DMS153 treated with DMSO at 0.1 percent for 48 hours (cell line): ENCODE results near the gene DPF3.
"Not testable (repeated sequence)": the region's sequence is repeated elsewhere in the genome, so short reads cannot be mapped to it uniquely, and the experiment has no call there.

Experiments used
- DNase-seq: peaks from one replicate; lab custom pipeline; 2025; ENCODE audit not compliant: unreplicated experiment; lab: John Stamatoyannopoulos, UW

The DPF3 gene

DNA sequence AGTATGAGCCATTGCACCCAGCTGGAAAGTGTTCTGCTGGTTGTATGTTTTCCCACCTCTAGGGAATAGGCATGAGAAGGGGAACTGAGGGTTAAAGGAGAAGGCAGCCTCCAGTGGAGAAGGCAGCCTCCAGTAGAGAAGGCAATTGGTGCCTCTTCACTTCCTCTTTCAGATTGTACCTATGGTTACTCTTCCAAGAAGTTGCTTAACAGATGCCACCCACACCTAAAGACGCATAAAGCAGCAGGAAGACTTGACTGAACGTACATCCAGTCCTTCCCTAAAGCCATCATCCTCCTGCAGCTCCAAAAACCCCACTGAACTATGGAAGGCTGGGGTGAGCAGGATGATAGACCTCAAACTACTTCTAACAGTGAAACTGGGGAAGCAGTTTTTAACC lies 13.1 kb downstream of the DPF3 start:
- no peak for DNase-seq

DNA sequence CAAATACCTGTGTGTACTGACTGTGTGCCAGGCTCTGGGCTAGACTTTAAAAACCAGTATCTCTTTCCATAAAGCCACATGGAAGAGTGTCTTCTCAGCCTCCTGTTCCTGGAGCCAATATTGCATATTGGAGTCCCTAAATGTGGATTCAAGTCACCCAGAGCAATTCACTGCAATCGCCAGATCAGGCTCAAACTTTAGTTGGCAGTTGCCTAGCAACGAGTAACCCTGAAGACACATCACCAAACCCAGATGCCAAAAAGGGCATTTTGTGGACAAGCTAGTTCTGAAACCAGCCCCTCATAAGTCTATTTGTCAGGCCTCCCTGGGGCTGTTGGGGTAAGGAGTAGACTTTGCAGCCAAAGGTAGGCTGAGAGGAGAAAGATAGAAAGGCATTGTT lies 13.7 kb downstream of the DPF3 start:
- DNase-seq = no peak

DNA sequence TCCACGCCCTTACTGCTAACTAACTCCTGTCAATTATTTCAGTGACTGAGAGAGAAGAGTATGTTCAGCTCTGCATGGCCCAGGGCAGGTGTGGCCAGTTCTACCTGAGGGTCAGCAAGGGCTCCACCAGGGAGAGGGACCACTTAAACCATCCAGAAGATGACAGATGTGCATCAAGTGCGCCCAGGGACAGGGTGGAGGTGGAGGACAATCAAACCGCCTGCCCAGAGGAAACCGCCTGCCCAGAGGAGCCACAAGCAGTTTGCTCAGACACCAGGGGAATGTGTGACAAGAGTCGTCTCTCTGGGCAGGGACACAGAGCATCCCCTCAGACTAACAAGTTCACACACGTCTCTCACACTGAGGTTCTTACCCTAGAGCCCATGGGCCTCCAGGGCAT lies 14.5 kb downstream of the DPF3 start:
- no peak for DNase-seq

DNA sequence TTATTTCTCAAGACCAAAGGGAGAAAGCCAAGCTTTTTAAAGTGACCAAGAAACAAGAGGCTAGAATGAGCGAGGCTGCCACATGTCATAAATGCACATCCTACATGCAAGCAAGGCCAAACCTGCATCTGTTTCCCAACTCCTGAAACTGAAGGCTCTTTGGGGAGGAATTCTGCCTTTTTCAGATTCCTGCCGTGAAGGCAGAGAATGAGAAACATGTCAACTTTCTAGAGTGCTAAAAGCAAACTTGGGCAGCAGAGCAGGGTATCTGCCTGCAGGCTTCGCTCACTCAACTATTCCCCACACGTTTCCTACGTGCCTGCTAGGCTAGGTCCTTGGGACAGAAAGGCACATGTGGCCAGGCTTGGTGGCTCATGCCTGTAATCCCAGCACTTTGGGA lies 15.2 kb downstream of the DPF3 start:
- DNase-seq = no peak

DNA sequence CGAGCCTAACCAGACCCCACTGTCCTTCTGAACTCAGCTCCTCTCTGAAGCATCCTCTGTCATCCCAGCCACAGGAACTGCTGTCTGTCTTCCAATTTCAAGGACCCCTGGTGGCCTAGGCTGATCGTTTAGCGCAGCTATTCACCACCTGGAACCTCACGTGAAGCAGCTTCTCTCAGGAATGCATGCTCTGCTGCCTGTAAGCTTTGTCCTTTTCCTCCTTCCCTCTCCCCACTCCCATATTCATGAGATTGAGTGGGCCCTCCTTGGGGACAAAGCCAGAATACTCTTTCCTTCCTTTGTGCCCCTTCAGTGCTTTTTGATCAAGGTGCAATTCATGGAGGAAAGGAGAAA lies 17.2 kb downstream of the DPF3 start:
- no peak for DNase-seq

DNA sequence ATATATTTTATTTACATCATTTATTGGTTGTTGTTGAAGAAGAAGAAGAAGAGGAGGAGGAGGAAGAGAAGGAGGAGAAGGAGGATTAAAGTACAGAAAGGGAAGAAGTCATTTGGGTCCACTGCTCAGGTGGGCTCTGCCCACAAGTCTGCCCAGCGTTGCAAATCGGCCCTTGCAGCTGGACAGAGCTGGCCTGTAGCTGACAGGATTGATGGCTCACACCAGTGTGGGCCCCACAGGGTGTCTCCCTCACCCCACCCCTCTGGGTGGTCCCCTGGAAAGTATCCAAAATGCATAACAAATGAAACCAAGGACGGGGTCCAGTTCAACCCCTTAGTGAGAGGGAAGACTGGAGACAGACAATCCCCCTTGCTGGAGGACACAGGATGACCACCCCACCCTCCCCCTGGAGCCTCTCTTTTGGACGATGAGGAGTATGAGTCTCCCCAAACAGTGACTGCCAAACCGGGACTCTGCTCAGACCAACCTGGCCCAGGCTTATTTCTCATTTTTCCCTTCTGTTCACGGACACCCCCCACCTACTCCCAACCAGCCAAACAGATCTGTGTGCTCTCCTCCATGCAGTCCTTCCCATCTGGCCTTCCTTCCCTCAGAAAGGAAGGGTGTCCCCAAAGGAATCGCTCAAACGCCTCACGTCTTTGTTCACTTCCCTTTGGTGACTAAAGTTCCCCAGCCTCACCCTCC lies 17.7 kb downstream of the DPF3 start:
- DNase-seq = no peak

DNA sequence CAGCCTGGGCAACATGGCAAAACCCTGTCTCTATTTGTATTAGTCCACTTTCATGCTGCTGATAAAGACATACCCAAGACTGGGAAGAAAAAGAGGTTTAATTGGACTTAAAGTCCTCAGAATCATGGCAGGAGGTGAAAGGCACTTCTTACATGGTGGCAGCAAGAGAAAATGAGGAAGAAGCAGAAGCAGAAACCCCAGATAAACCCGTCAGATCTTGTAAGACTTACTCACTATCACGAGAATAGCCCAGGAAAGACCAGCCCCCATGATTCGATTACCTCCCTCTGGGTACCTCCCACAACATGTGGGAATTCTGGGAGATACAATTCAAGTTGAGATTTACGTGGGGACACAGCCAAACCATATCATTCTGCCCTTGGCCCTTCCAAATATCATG lies 23.0 kb downstream of the DPF3 start:
- DNase-seq = not testable (repeated sequence)

DNA sequence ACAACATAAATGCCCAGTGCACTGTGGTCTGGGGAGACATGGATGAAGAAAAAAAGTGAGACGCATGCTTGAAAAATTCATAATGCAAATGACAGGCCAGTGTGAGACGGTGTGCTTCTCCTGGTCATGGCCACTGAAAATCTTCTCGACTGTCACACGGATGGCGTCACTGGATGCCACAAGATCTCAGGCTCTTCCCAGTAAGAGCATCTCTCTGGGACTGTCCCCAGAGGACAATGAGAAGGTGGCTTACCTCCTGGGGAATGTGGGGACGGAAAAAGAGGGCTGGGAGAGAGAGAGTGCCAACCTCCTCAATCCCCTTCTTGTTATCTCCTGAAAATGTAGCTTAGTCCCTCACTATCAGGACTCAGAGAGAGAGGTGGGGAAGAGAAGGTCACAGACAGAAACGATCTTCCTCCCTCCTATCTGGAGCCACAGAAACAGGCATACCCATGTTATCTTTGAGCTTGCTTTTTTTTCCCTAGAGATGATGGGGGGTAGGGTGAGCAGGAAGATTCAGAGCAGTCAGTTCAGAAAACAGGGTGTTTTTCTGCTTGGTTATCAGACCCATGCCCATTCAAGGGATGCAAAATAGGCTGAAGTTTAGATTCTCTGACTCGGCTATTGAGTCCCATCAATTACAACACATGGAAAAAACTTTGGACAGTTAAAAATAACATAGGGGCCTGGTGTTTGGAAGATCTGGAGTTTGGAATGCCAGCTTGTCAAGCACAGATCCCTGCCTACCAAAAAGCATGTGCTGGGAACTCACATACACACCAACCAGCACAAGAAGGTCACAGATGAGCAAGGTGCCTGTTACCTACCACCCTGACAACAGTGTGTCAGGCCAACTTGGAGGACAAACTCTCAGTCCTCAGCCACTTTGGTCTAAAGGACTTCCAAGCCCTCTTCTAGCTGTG lies 24.2 kb downstream of the DPF3 start:
- DNase-seq = no peak

DNA sequence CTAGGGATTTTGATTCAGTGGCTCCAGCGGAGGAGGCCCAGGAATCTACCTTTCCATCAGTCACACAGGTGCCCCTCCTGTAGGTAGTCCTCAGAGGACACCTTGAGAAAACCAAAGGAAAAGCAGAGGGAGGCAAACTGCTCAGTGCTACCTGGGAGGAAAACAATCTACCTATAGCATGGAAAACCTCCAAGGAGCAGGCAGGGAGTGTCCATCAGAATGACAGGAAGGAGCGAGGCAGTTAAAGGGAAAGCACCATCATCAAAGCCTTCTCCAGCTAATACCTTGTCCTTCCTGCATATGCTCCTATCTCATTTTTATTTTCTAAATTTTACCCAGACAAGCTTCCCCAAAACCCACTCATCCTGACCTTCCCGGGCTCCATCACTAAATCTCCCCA lies 25.4 kb downstream of the DPF3 start:
- DNase-seq = no peak

DNA sequence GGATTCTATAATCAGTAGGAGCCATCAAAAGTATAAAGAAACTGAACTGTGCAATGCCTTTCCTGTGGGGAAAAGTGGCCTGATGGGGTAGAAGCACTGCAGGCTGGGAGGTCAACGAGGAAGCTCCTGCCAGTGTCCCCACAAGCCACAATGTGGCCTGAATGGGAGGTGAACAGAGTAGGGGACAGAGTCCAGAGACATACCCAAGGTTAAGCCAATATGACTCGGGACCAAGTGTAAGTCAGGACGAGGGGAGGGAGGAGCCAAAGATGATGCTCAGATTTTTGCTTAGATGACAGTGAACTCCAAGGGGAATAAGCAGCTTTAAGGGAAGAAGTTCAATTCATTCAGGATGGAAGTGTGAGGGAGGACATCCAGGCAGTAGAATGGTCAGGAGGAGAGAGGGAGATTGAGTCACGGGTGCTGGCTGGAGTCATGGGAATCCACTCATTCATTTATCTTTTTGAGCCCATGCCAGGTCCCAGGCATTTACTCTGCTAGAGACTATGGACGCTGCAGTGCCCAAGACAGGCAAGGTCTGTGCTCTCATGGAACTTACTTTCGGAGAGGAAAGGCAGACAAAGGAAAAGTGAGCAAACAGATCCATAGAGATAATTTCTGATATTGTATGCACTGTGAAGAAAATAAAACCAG lies 29.1 kb downstream of the DPF3 start:
- no peak for DNase-seq

DNA sequence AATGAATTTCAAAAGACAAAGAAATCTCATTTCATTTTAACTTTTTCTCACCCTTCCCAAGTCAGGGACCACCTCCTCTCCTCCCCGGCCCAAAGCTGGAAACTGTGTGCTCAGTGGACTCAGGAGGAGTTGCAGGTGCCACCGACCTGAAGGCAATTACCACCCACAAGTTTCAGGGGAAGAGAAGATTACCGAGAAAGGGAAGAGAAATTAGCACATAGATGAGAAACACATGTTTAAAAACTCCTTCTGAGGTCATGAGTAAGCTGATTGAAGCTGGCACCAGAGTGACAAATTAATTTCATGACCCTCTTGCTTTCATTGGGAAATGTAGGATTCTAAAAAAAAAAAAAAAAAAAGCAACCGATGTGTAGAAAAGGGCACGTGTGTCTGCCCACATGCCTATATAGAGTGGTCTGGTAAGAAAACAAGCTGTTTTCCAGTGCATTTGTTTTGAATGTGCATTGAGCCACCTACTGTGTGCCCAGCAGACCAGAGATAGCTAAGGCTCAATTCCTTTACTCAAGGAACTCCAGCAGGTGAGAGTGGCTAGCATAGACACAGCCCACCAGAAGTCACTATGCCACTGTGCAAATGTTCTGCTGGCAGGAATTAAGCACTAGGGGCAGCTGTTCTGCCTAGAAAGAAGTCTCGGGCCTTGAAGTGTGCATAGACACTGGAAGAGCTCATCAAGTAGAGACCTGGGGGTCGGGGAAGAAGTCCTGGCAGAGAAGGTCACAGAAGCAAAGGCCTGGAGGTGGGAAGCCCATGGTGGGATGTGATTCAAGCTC lies 30.5 kb downstream of the DPF3 start:
- no peak for DNase-seq

DNA sequence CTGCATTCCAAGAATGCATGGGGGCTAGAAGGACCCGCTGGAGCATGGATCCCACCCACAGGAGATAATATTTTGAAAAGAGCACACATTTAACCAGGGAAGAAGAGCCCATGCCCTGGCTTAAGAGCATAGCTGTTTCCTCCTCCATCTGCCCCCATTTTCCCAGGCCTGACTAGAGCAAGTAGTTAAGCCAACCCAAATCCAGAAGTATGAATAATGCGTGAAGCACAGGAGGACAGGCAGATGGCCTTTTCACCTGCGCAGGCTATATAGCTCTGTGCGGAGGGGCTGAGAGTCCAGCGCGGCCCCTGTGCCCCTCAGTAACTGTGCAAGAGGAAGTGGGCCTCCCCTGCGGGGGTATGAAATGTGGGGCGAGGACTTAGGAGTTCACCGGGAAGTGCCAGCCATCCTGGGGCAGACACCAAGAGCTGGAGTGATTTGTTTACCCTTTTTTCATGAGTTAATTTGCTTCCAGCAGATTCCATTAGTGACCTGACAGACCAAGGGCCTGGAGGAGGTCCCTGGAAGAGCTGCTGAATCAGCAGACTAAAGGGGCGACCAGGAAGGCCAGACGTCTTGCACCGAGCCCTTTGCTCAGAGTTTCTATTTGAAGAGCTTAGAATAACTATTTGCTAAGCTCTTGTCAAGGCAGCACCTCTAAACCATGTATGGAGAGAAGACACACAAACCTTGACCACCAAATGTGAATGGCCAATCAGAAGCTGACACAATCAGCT lies 37.2 kb downstream of the DPF3 start:
- DNase-seq = no peak

DNA sequence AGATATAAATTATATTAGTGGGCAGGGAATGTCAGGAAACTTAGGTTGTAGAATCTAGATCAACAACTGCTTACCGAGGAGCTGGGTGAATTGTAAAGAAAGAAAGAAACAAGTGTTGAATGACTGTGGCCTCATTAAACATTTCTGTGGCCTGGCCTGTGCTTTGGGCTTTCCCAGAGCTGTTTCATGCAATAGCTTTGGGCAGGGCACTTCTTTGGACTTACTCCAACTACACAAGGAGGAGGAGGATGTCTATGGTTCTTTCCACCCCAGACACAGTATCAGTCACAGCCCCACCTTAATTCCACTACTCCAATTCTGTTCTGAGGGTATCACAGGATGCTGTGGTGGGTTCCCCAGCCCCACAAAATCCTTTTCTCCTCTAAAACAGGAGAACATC lies 38.0 kb downstream of the DPF3 start:
- DNase-seq = no peak

DNA sequence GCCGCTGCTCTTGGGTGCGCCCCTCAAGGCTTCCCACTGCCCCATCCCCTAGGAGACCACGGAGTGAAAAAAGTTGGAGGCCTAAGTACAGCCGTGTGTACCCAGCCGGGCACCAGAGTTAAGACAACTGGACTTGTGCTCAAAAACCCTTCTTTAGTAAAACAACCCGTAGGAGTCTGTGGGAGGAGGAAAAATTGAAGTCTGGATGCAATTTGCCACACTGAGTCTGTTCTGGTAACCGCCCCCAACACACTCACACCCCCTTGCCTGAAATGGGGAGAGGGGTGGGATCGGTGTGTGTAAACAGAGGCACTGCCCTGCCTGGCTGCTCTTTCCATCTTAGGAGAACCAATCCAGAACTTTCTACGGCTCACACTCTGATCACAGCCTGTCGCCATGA lies 41.7 kb downstream of the DPF3 start:
- no peak for DNase-seq

DNA sequence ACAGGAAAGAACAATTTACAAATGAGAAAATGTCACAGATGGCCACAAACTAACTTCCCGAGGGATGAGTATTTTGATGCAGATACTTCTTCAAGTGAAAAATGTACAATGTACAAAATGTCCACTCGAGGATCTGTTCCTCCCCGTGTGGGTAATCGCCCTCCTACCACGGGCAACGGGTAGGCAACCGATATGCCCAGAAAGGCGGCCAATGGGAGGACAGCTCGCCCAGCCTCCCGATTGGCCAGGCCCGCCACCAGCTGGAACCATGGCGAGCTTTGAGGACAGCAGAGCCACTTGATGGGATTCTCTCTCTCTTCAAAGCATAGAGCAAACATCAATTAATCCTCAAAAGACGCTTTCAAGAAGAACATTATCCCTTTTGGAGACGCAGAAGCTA lies 42.3 kb downstream of the DPF3 start:
- DNase-seq = no peak

DNA sequence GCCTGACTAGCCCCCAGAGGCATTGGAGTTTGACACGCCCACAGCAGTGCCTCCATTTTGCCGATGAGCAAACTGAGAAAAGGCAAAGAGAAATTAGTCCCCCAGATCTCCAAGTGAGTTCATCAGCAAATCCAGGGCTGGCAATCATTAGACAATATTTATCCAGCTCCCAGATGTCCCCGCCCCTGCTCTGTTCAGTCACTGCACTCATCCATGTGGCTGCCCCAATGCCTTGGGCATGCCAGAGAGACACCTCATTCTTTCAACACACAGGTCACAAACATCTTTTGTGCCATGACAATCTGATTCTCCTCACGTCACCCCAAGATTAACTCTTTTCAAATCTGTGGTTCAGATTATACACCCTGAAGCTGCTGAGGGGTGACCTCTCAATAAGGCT lies 43.5 kb downstream of the DPF3 start:
- DNase-seq = no peak

DNA sequence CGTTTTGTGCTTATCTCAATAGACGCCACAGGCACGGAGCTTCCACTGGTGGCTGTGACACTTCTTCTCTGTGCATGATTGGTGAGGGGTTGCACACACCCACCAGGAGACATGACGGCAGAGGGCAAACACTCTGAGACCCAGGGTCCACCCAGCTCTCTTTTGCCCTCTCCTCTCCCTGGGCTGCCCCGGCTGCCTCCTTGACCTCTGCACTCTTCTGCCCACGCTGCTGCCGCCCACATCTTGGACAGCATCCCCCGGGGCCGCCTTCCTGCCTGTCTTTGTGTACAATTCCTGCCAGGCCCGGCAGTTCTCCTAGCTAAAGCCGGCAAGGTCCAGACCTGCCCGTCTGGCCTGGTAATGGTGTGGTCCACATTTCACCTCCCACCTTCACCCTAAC lies 44.7 kb downstream of the DPF3 start:
- no peak for DNase-seq

DNA sequence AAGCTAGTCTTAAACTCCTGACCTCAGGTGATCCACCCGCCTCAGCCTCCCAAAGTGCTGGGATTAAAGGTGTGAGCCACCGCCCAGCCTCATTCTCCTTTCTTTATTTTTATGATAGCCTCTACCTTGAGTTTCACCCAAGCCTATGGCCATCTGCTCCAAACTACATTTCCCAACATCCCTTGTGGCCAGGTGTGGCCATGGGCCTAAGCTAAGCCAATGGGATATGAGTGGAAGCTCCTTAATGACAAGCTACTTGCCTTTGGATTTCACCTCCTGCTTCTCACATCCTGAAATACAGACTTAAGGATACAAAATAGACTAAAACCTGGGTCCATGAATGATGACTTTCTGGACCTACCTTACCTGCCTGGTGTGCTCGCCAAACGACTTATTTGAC lies 46.2 kb downstream of the DPF3 start:
- no peak for DNase-seq

DNA sequence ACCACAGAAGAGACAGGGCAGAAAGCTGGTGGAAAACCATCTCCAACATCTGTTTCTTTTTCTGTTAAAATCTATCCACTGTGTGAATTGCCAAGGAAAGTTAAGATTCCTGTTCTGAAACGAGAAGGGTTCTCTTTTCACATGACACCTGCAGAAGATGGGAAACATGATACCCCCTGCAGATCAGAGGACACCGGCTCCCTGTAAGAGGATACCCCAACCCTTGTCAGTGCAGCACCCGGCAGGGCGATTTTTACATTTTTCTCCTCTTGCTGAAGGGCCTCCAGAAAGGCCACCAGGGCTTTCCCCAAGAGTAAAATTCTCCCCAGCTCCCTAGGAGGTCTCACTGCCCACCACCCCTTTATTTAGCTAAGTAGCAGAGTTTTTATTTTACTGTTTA lies 48.2 kb downstream of the DPF3 start:
- no peak for DNase-seq

DNA sequence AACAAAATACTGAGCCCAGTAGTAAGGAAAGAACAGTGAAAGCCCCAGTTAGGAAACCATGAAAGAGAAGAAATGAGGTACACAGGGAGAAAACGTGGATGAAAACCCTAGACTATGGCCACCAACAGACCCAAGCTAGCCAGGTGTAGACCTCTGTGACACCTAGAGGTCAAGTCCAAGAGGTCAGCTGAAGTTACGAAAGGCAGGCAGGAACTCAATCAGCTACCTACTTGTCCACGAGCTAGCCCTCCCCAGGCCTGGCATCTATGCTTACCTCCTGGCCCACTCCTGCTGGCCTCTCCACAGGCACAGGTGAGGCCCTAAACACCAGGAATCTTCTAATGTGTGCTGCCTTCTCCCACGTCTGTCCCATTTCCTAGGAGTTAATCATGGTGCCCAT lies 48.7 kb downstream of the DPF3 start:
- no peak for DNase-seq

DNA sequence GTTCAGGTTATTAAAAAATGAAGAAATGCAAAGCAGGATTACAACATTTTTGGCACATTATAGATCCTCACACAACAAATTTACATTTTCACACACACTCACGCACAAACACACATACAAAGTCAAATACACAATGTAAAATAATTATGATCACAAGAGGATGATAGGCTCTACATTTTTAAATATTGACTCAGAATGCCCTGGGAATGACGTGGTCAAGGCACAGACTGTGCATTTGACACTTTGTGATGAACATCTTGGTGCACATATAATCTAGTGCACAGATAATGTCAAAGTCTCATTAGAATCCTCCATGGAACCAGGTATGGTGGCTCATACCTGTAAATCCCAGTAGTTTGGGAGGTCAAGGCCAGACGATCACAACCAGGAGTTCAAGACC lies 49.4 kb downstream of the DPF3 start:
- DNase-seq = no peak
